HepG2 (cell line): ENCODE data around the gene DIP2C.
A peak's percentile ranks its signal among the peaks of the same experiment; 100 is the strongest.

Experiments
- EZH2 ChIP-seq: conservative IDR thresholded peaks from 2 replicates; pipeline ENCODE4 v1.6.1; 2012; ENCODE audit warnings: mild to moderate bottlenecking, low read depth, low read length, moderate library complexity
- GABPA ChIP-seq, 2 experiments: IDR thresholded peaks; 2 replicates each; pipeline ENCODE4 v1.6.1; 2011 to 2016; ENCODE audit warnings: low read depth in 2 of 2, low read length in 1 of 2, missing biosample characterization in 1 of 2, missing genetic modification characterization in 1 of 2
- GATAD2A ChIP-seq: IDR thresholded peaks from 2 replicates; pipeline ENCODE4 v1.6.1; 2016
- KAT8 ChIP-seq: IDR thresholded peaks from 2 replicates; pipeline ENCODE4 v1.6.1; 2016; ENCODE audit warnings: missing genetic modification reagents, missing compliant biosample characterization
- KDM2A ChIP-seq: sonication (generic); formaldehyde crosslinking; IDR thresholded peaks from 2 replicates; pipeline ENCODE4 v1.4.0; 2020; ENCODE audit warnings: low read depth, missing genetic modification reagents, borderline replicate concordance
- NFE2 ChIP-seq: sonication (generic); formaldehyde crosslinking; IDR thresholded peaks from 2 replicates; pipeline ENCODE4 v1.4.0; 2020; ENCODE audit warnings: missing genetic modification reagents
- POLR2A ChIP-seq, 2 experiments: IDR thresholded peaks; 2 replicates each; pipeline ENCODE4 v1.6.1; 2011; ENCODE audit warnings: low read depth in 2 of 2, low read length in 2 of 2, mild to moderate bottlenecking in 1 of 2, moderate library complexity in 1 of 2; ENCODE audit not compliant: insufficient read depth in 1 of 2
- TAF15 ChIP-seq: fragments of 200-400 bp; formaldehyde crosslinking; IDR thresholded peaks from one replicate; pipeline ENCODE4 v1.6.1; 2018; ENCODE audit warnings: mild to moderate bottlenecking, low read depth, low read length; ENCODE audit not compliant: poor library complexity, severe bottlenecking
- ZBTB49 ChIP-seq: sonication (generic); formaldehyde crosslinking; IDR thresholded peaks from 2 replicates; pipeline ENCODE4 v1.4.0; 2020; ENCODE audit warnings: missing genetic modification reagents, borderline replicate concordance
- ZNF10 ChIP-seq: sonication (generic); formaldehyde crosslinking; IDR thresholded peaks from 2 replicates; pipeline ENCODE4 v1.4.0; 2020; ENCODE audit warnings: mild to moderate bottlenecking, low read depth, missing genetic modification reagents, borderline replicate concordance
- TF ChIP-seq, protein P1 (sequence below): sonication (generic); formaldehyde crosslinking; IDR thresholded peaks from 2 replicates; pipeline ENCODE4 v1.5.0; 2020; ENCODE audit warnings: mild to moderate bottlenecking, missing genetic modification reagents, moderate library complexity

GRCh38 chr10:308572-309085 lies 380.8 kb downstream of the DIP2C start:
- no peak for TF ChIP-seq KAT8 (CRISPR knock-in tag)
- TF ChIP-seq ZBTB49 (CRISPR knock-in tag): no peak
- no peak for TF ChIP-seq EZH2
- no peak for TF ChIP-seq KDM2A (CRISPR knock-in tag)
- no peak for TF ChIP-seq NFE2
- TF ChIP-seq GABPA (IDR thresholded peaks at IDR 0.05; ENCODE audit: low read depth, low read length): no peak
- TF ChIP-seq GABPA (CRISPR knock-in tag; IDR thresholded peaks at IDR 0.05; ENCODE audit: low read depth): no peak
- TF ChIP-seq GATAD2A (CRISPR knock-in tag): peak; percentile 40; the same call in 1 of the 2 replicates
- no peak for TF ChIP-seq TAF15
- TF ChIP-seq ZNF10 (CRISPR knock-in tag): no peak
- TF ChIP-seq, protein P1, sequence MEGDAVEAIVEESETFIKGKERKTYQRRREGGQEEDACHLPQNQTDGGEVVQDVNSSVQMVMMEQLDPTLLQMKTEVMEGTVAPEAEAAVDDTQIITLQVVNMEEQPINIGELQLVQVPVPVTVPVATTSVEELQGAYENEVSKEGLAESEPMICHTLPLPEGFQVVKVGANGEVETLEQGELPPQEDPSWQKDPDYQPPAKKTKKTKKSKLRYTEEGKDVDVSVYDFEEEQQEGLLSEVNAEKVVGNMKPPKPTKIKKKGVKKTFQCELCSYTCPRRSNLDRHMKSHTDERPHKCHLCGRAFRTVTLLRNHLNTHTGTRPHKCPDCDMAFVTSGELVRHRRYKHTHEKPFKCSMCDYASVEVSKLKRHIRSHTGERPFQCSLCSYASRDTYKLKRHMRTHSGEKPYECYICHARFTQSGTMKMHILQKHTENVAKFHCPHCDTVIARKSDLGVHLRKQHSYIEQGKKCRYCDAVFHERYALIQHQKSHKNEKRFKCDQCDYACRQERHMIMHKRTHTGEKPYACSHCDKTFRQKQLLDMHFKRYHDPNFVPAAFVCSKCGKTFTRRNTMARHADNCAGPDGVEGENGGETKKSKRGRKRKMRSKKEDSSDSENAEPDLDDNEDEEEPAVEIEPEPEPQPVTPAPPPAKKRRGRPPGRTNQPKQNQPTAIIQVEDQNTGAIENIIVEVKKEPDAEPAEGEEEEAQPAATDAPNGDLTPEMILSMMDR (CRISPR knock-in tag): no peak
- no peak for TF ChIP-seq POLR2A (IDR thresholded peaks at IDR 0.05; ENCODE audit: insufficient read depth in 1 of 2, low read depth in 2 of 2, low read length in 2 of 2)
